HTR-8/SVneo (cell line): ENCODE data around the gene PAPPA2.

Source experiments
- DNase-seq: peaks from one replicate; pipeline ENCODE4 v3.0.0; 2011; ENCODE audit warnings: low spot score, mixed read lengths; ENCODE audit not compliant: insufficient read length
- FAIRE-seq: peaks from 2 replicates; lab custom pipeline; 2011; peaks lifted over from hg19 to GRCh38; lab: Jason Lieb, UNC

Gene PAPPA2

DNA sequence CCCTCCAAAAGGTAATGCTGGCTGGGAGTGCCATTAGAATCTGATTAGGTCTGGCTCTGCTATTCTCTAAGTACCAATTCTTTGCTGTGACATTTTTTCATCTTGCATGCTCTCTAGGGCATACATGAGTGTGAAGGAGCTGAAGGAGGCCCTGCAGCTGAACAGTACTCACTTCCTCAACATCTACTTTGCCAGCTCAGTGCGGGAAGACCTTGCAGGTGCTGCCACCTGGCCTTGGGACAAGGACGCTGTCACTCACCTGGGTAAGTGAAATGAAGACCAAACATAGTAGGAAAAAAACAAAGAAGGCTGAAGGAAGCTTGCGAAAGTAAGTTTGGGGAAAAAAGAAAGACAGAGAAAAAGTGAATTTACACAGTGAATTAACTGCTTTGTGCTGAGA lies 207.9 kb downstream of the PAPPA2 start:
- FAIRE-seq (no peak), DNase-seq (no peak)

GRCh38 chr1:176682830-176683535 lies 220.0 kb downstream of the PAPPA2 start:
- FAIRE-seq, result no peak
- no peak for DNase-seq

DNA sequence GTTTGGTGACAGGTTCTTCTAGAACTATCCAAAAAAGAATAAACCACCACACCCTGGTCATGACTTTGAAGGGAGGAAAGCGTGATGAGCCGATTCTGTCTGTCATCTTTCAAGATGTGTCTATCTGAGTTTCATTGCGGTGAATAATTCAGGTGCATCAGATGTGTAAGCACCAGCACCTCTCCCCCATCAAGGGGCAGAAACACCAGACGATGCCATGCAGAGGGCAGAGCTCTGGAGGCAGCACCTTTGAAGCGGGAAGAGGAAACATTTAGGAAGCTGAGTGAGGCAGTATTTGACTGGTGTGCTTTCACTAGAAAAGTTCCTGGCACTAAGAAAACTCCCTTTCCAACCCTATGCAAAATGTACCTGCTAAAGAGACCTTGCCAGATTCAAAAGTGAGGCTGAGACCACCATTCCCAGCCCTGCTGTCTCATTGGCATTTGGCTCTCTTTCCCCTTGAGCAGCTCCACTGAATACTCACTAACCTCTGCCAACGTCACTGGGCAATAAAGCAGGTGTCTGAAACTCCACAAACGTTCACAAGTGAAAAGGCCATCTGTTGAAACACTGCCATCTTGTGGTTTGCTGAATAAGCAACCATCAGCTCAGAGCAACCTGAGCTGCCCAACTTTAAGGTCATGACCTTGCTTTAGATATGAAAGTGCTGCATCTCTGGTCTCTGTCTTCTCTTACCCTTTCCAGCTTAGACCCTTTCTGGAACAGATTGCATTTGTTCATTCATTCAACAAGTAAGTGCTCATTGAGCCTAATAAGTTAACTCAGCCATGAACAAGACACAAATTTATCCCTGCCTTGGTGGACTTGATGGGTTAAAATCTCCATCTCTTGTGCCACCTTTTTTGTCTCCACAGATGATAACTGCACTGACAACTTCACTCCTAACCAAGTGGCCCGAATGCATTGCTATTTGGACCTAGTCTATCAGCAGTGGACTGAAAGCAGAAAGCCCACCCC lies 228.6 kb downstream of the PAPPA2 start:
- FAIRE-seq (no peak), DNase-seq (peak; percentile 9)

- FAIRE-seq (no peak), DNase-seq (no peak)
Observed at GRCh38 chr1:176692431-176692830, 229.5 kb downstream of the PAPPA2 start.

GRCh38 chr1:176692988-176693696 lies 230.2 kb downstream of the PAPPA2 start:
- DNase-seq (no peak), FAIRE-seq (no peak)

DNA sequence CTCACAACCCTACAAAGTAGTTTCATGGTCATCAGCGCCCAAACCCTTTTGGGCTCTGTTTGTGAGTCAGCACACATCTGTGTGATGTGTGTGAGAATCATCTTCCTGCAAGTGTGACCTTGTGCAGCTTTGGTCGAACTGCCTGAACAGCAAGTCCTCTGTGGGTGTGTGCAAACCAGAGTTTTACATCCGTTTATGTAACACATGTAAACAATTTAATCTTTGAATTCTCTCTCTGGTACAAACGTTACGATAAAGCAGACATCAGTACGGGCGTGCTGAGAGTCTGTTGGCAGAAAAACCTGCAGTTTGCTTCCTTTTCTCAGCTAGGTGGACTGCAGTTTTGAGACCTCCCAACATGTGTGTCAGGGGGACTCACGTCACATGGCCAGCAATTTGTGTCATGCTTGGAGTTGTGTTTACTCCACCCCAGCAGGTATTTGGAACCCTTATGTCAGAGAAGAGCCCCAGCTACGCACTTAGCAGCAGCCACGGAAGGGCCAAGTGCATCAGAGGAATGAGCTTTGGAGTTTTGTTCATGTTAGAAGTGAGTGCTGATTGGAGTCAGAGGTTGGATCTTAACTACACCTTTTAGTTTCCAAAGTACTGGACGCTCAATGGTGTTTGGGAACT lies 230.8 kb downstream of the PAPPA2 start:
- FAIRE-seq (no peak), DNase-seq (no peak)

GRCh38 chr1:176694713-176695112 lies 231.7 kb downstream of the PAPPA2 start:
- FAIRE-seq (no peak), DNase-seq (no peak)

DNA sequence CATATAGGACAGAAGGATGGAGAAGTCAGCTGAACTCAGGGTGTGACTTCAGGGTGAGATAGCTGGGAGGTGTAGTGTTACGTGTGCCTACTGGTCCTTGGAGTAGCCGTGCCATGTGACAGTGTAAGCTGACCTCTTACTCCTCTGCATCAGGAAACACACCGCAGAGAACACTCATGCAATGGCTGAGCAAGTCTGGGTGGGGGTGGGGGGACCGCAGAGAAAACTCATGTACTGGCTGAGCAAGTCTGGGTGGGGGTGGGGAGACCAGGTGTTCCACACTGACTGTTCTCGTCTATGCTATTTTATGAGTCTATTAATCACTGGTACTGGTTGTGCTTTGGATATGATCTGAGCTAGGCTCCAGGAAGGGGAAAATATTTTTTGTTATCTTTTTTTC lies 233.1 kb downstream of the PAPPA2 start:
- DNase-seq, result no peak
- no peak for FAIRE-seq

DNA sequence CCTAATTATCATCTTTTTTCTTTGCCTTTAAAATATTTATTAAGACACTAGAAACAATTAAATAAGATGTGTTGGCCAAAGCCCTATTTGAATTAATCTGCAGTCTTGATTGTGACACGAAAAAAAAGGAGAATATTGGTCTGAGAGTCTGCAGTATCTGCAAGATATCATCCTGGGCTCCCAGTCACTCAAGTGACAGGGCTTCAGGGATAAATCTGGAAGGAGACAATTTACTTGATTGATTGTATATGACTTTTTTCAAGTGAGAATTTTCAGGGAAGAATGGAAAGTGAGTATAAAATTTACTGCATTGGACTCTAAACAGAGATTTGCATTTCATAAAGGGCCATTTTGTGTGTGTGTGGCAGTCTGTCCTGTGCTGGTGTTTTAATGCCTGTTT lies 233.7 kb downstream of the PAPPA2 start:
- FAIRE-seq, result no peak
- no peak for DNase-seq

GRCh38 chr1:176699821-176700220 lies 236.8 kb downstream of the PAPPA2 start:
- DNase-seq, result no peak
- FAIRE-seq, result no peak

DNA sequence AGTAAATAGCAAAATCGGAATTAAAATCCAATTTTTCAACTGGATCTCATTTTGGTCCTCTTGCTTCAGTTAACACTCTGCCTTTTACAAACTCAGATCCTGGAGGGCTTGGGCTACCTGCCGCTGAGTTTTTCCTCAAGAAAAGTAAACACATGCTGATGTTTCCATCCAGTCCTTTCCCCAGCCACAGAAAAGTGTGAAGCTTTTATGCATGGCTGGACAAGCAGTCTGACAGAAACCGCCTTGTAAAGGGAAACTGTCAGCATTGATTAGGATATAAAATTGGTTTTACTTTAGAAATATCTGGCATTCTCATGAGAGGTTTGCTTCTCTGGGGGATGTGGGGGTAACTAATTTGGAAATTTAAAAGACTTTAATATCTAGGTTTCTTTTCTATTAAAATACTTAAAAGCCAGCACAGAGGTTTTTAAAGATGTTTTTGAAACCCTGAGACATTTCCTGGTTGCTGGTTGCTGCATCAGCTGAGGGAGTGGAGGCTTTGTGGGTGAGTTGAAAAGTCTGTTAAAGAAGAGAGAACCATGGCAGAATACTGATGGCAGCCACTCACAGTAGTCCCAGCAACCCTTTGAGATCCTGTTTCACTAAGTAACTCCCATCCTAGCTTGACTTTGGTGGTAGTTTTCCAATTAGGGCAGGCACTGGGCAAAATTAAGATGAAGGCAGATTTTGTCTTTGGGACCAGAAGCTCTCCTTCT lies 238.3 kb downstream of the PAPPA2 start:
- FAIRE-seq (no peak), DNase-seq (no peak)

DNA sequence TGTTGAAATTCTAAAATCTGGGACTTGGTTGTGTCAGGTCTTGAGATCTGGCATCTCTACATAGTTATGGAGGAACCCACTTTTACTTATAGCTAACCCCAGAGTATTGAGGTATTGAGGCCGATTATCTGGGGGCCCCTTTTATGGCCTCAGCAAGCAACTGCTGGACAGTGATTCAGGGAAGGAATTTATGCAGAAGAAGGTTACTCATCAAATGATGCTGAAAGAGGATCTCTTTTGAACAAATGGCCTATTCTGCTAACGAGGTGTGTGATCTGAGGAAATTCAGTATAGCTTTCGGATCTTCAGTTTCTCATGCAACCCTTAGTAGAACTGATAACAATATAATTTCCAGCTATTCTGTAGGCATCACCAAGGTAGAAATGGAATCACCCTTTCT lies 239.9 kb downstream of the PAPPA2 start:
- DNase-seq (no peak), FAIRE-seq (no peak)

DNA sequence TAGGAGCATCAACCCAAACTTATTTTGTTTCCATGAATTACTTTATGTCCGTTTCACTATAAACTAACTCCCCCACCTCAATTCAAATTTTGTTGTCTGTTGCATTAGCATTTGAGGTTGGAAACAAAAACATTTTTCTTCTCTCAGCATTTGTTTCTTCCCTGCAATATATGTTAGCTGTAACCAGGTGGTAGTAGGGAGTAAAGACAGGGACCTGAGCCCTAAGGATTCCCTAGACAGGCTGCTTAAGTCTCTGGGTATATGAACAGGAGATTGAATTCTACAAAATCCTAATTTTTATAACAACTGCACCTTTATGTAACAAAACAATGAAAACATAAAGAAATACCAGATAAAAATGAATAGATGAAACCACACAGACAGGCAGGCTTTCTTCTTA lies 242.6 kb downstream of the PAPPA2 start:
- no peak for FAIRE-seq
- no peak for DNase-seq

DNA sequence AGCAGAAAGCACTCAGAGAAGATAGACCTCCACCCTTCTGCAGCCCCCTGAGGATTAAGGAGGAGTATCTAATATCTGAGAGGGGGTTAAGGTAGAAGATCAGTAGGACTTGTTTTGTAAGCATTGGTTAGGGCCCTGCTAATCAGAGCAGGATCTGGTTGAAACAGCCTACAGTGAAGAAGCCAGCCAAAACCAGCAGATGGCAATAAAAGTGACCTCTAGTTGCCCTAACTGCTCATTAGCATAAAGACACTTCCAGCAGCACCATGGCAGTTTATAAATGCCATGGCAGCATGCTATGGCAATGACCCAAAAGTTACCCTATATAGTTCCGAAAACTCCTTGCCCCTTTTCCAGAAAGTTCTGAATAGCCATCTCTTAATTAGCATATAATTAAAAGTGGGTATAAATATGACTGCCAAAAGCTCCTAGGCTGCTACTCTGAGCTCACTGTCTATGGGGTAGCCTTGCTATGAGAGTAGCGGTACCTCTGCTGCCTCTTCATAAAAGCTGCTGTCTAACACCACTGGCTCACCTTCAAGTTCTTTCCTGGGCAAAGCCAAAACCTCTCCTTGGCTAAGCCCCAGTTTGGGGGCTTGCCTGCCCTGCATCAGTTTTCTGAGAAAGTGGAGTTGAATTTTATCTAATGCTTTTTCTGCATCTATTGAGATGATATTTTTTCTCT lies 254.2 kb downstream of the PAPPA2 start:
- no peak for FAIRE-seq
- no peak for DNase-seq

GRCh38 chr1:176719447-176719846 lies 256.5 kb downstream of the PAPPA2 start:
- no peak for FAIRE-seq
- no peak for DNase-seq

DNA sequence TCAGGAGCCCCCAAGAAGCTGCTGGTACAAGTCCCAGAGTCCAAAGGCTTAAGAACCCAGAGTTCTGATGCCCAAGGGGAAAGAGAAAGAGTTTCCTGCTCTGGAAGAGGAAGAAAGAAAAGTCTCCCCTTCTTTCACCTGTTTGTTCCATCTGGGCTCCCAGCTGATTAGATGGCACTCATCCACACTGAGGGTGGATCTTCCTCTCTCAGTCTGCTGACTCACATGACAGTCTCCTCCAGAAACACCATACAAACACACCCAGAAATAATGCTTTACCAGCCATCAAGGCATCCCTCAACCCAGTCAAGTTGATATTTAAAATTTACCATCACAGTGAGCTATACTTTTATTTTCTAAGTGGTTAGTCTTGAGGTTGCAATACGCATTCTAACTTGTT lies 257.9 kb downstream of the PAPPA2 start:
- no peak for DNase-seq
- no peak for FAIRE-seq

- no peak for FAIRE-seq
- DNase-seq, result no peak
Observed at GRCh38 chr1:176733661-176734060, 270.7 kb downstream of the PAPPA2 start.

DNA sequence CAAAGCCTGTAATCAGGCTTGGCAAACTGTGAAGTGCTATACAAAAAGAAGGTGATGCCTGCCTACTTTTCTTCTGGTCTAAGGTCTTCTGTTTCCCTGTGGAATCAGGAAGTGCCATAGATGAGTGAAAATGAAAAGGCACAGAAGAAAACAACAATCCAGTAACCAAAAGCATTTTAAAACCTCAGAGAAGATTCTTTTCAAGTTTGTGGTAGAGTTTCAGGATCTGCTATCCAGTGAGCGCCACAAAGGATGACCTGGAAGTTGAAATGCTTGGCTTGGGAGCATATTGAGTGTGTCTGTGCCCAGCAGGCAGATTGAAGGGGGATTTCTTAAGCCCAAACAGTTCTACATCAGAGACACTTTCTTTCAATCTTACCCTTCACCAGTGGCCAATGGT lies 272.2 kb downstream of the PAPPA2 start:
- no peak for FAIRE-seq
- no peak for DNase-seq

DNA sequence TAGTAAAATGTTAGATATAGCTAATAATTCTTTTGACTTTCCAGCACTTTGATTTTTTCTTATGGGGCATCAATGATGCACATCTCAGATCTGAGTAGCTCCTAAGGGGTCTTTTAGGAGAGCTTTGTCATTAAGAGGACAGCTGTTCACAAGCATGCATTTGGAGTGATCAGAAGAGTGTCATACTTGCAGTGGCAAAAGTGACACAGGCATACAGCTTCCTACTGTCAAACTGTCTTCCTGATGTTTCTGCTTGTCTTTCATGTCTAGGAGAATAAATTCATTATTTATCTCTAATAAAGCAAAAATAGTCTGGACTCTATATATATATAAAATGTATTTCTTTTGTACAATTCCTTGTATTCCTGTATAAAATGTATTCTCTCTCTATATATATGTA lies 273.0 kb downstream of the PAPPA2 start:
- DNase-seq (no peak), FAIRE-seq (no peak)
